GM21737 (cell line): ENCODE measurements around the gene RPGRIP1L.

Source experiments
- ATAC-seq: cut with Tn5 transposase; IDR thresholded peaks from one replicate; pipeline ENCODE4 v1.9.1; 2021; ENCODE audit warnings: mild to moderate bottlenecking, moderate library complexity; ENCODE audit not compliant: unreplicated experiment

Gene RPGRIP1L

GRCh38 chr16:53559270-53559951 is 144.2 kb downstream of the RPGRIP1L start:
- no peak for ATAC-seq

- no peak for ATAC-seq
Observed at GRCh38 chr16:53558710-53559109, 144.9 kb downstream of the RPGRIP1L start.

- ATAC-seq, result no peak
Observed at GRCh38 chr16:53556521-53556920, 147.1 kb downstream of the RPGRIP1L start.

- ATAC-seq, result no peak
Observed at GRCh38 chr16:53549970-53550690, 153.5 kb downstream of the RPGRIP1L start.
